ENCODE data around the gene KIAA1191. TPM values are rescaled to one million over a fixed set of nuclear protein-coding genes. Genes with fewer than 3 reads are reported as not detected.

Gene KIAA1191
- total and polyA plus RNA-seq, 2 donors: 38.1 to 91.8 TPM

GRCh38 chr5:176384366-176384930 lies 22.9 kb upstream of the KIAA1191 start:
- H3K27ac ChIP-seq (ENCODE audit: low read depth): no peak overlapping the region
- no peaks in the 10 kb centered on the region for H3K4me1 ChIP-seq (ENCODE audit: insufficient read depth)
- H3K4me3 ChIP-seq (ENCODE audit: low read depth, low read length): no peak overlapping the region
- DNase-seq (ENCODE audit: extremely low spot score): no peak
- no peaks in the 10 kb centered on the region for H3K36me3 ChIP-seq (ENCODE audit: insufficient read depth)
- 93% methylated on average over 8 of the region's 8 CpGs for WGBS

- WGBS: 83% methylated on average over 9 of the region's 9 CpGs
- no peak overlapping the region for H3K4me3 ChIP-seq (ENCODE audit: low read depth, low read length)
- no peaks in the 10 kb centered on the region for H3K4me1 ChIP-seq (ENCODE audit: insufficient read depth)
- no peak overlapping the region for H3K27ac ChIP-seq (ENCODE audit: low read depth)
- no peaks in the 10 kb centered on the region for H3K36me3 ChIP-seq (ENCODE audit: insufficient read depth)
- DNase-seq (ENCODE audit: extremely low spot score): no peak
Observed at GRCh38 chr5:176383961-176384360, 22.4 kb upstream of the KIAA1191 start.

GRCh38 chr5:176383248-176383905 lies 21.8 kb upstream of the KIAA1191 start:
- no peaks in the 10 kb centered on the region for H3K4me1 ChIP-seq (ENCODE audit: insufficient read depth)
- no peaks in the 10 kb centered on the region for H3K36me3 ChIP-seq (ENCODE audit: insufficient read depth)
- no peak overlapping the region for H3K27ac ChIP-seq (ENCODE audit: low read depth)
- H3K4me3 ChIP-seq (ENCODE audit: low read depth, low read length): no peak overlapping the region
- 82% methylated on average over 15 of the region's 15 CpGs for WGBS
- DNase-seq (ENCODE audit: extremely low spot score): no peak

DNA sequence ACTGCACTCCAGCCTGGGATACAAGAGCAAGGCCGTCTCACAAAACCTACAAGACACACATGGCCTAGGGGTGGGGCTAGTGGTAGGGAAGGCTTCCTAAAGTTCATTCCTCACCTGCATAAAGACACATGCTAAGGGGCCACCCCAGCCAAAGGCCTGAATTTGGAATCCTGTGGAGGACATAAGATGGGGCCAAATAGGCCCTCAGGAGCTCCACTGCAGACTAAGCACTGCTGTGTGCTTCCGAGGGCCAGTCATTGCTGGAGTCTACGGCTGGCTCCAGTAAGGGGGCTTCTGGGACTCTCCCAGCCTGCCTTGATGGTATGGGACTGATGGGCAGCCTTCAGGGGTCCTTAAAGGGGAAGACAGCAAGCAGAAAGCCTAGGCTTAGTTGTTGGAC lies 21.2 kb upstream of the KIAA1191 start:
- no peak overlapping the region for H3K27ac ChIP-seq (ENCODE audit: low read depth)
- no peaks in the 10 kb centered on the region for H3K4me1 ChIP-seq (ENCODE audit: insufficient read depth)
- no peak overlapping the region for H3K4me3 ChIP-seq (ENCODE audit: low read depth, low read length)
- 78% methylated on average over 3 of the region's 3 CpGs for WGBS
- no peaks in the 10 kb centered on the region for H3K36me3 ChIP-seq (ENCODE audit: insufficient read depth)
- no peak for DNase-seq (ENCODE audit: extremely low spot score)

DNA sequence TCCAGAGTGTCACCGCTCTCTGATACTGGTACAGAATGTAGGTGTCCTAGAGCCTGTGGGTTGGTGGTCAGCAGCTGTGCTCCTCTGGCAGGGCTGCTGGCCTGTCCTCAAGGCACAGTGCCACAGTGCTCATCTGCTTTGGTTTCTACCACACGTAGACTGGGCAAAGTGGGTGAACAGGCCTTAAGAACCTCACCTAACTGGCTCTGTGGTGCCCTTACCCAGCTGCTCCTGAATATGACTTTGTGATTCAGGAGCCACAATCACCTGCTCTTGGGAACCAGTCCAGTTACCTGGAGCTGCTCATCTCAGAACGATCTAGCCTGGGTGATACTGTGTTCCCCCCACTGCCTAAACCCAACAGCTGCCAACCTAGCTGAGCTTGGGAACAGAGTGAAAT lies 20.4 kb upstream of the KIAA1191 start:
- H3K4me3 ChIP-seq (ENCODE audit: low read depth, low read length): no peak overlapping the region
- WGBS: 90% methylated on average over 3 of the region's 3 CpGs
- no peaks in the 10 kb centered on the region for H3K4me1 ChIP-seq (ENCODE audit: insufficient read depth)
- no peaks in the 10 kb centered on the region for H3K36me3 ChIP-seq (ENCODE audit: insufficient read depth)
- no peak overlapping the region for H3K27ac ChIP-seq (ENCODE audit: low read depth)
- DNase-seq (ENCODE audit: extremely low spot score): no peak

GRCh38 chr5:176381423-176381822 lies 19.9 kb upstream of the KIAA1191 start:
- Histone ChIP-seq H3K4me1 (ENCODE audit: insufficient read depth) (no peaks in the 10 kb centered on the region), H3K27ac (ENCODE audit: low read depth) (no peak overlapping the region), H3K36me3 (ENCODE audit: insufficient read depth) (no peaks in the 10 kb centered on the region), H3K4me3 (ENCODE audit: low read depth, low read length) (no peak overlapping the region)
- WGBS: 51% methylated on average over 3 of the region's 3 CpGs
- no peak for DNase-seq (ENCODE audit: extremely low spot score)

- H3K36me3 ChIP-seq (ENCODE audit: insufficient read depth): no peaks in the 10 kb centered on the region
- no peak overlapping the region for H3K27ac ChIP-seq (ENCODE audit: low read depth)
- 87% methylated on average over 3 of the region's 3 CpGs for WGBS
- H3K4me3 ChIP-seq (ENCODE audit: low read depth, low read length): no peak overlapping the region
- DNase-seq (ENCODE audit: extremely low spot score): no peak
- H3K4me1 ChIP-seq (ENCODE audit: insufficient read depth): no peaks in the 10 kb centered on the region
Observed at GRCh38 chr5:176379881-176380280, 18.3 kb upstream of the KIAA1191 start.

GRCh38 chr5:176373100-176373818 lies 11.7 kb upstream of the KIAA1191 start:
- H3K27ac ChIP-seq (ENCODE audit: low read depth): no peak overlapping the region

GRCh38 chr5:176371621-176372539 lies 10.3 kb upstream of the KIAA1191 start:
- no peak for DNase-seq (ENCODE audit: extremely low spot score)
- Histone ChIP-seq H3K27ac (ENCODE audit: low read depth) (no peak overlapping the region), H3K4me1 (ENCODE audit: insufficient read depth) (no peaks in the 10 kb centered on the region), H3K4me3 (ENCODE audit: low read depth, low read length) (no peak overlapping the region), H3K36me3 (ENCODE audit: insufficient read depth) (no peaks in the 10 kb centered on the region)
- WGBS: 93% methylated on average over 13 of the region's 13 CpGs

More at GRCh38 chr5:176373100-176373818, 11.7 kb upstream of the KIAA1191 start:
- no peaks in the 10 kb centered on the region for H3K36me3 ChIP-seq (ENCODE audit: insufficient read depth)
- no peak overlapping the region for H3K4me3 ChIP-seq (ENCODE audit: low read depth, low read length)
- 65% methylated on average over 7 of the region's 7 CpGs for WGBS
- H3K4me1 ChIP-seq (ENCODE audit: insufficient read depth): no peaks in the 10 kb centered on the region
- no peak for DNase-seq (ENCODE audit: extremely low spot score)

GRCh38 chr5:176369934-176370711 lies 8.6 kb upstream of the KIAA1191 start:
- H3K4me1 ChIP-seq (ENCODE audit: insufficient read depth): no peaks in the 10 kb centered on the region
- H3K27ac ChIP-seq (ENCODE audit: low read depth): no peak overlapping the region
- DNase-seq (ENCODE audit: extremely low spot score): no peak
- no peaks in the 10 kb centered on the region for H3K36me3 ChIP-seq (ENCODE audit: insufficient read depth)
- 87% methylated on average over 8 of the region's 8 CpGs for WGBS
- H3K4me3 ChIP-seq (ENCODE audit: low read depth, low read length): no peak overlapping the region

DNA sequence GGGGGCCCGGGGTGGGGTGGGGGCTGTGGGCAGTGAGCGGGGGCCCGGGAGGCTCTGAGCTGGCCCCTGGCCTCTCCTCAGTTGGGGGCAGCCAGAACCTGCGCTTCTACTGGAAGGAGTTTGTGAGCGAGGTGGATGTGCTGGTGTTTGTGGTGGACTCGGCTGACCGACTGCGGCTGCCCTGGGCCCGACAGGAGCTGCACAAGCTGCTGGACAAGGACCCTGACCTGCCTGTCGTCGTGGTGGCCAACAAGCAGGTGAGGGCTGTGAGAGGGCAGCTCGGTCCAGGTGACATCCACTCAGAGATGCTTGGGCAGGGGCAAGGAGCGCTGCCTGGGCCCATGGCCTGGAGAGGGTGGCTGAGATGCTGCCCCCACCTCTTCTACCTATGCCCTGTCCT lies 7.2 kb upstream of the KIAA1191 start:
- no peak for DNase-seq (ENCODE audit: extremely low spot score)
- Histone ChIP-seq H3K27ac (ENCODE audit: low read depth) (no peak overlapping the region), H3K36me3 (ENCODE audit: insufficient read depth) (no peaks in the 10 kb centered on the region), H3K4me1 (ENCODE audit: insufficient read depth) (no peaks in the 10 kb centered on the region), H3K4me3 (ENCODE audit: low read depth, low read length) (no peak overlapping the region)
- WGBS: 94% methylated on average over 13 of the region's 13 CpGs

DNA sequence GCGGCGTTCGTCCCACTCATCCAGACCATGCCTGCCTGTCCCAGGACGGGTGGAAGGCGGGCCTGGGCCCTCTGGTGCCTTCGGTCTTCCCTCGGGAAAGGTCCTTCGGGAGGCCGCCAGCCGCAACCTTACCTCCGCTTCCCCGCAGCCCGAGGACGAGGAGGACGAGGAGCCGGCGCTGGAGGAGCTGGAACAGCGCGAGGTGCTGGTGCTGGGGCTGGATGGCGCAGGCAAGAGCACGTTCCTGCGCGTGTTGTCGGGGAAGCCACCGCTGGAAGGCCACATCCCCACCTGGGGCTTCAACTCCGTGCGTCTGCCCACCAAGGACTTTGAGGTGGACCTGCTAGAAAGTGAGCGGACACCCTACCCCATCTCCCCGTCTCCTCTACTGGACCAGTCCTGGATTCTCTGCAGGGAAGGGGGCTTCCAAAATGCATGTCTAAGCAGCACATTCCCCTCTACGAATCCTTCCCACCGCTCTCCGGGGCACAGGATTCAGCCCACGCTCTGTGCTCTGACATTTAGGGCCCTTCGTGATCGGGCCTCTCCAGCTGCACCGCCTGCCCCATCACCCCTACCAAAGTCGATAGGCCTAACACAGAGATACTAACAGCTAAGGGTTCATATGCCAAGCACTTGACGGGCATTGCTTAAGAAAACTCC lies 4.8 kb upstream of the KIAA1191 start:
- Histone ChIP-seq H3K27ac (ENCODE audit: low read depth) (no peak overlapping the region), H3K4me3 (ENCODE audit: low read depth, low read length) (peak overlapping the region; percentile 75), H3K4me1 (ENCODE audit: insufficient read depth) (no peaks in the 10 kb centered on the region), H3K36me3 (ENCODE audit: insufficient read depth) (no peaks in the 10 kb centered on the region)
- DNase-seq (ENCODE audit: extremely low spot score): no peak
- WGBS: 43% methylated on average over 38 of the region's 38 CpGs
